Measurements from ENCODE around the gene RPH3AL. TPM values are rescaled to one million over a fixed set of nuclear protein-coding genes. Genes with fewer than 3 reads are reported as not detected.
A peak's percentile ranks its signal among the peaks of the same experiment; 100 is the strongest.
"Not testable (repeated sequence)": the region's sequence is repeated elsewhere in the genome, so short reads cannot be mapped to it uniquely, and the experiment has no call there.

RPH3AL gene
- total and polyA plus RNA-seq, 4 experiments from 2014 or later = 1.7 to 5.9 (median 4.0) TPM

- H3K4me1 ChIP-seq (ENCODE audit: insufficient read depth, low read length) = no peaks in the 10 kb centered on the region
- Mint-ChIP-seq H3K4me3 (no peak overlapping the region), H3K27ac (no peak overlapping the region), H3K27me3 (peaks cover 21 to 22% of the 10 kb centered on the region in 2 donors), H3K9me3 (no peaks in the 10 kb centered on the region), H3K36me3 (no peaks in the 10 kb centered on the region), H3K4me1 (no peaks in the 10 kb centered on the region)
- no peaks in the 10 kb centered on the region for H3K9me3 ChIP-seq (ENCODE audit: control insufficient read depth in 1 of 2, low read length in 2 of 2)
- intact Hi-C loops (cut with micrococcal nuclease) = no loop called here
- DNase-seq = no peak
- no peaks in the 10 kb centered on the region for H3K36me3 ChIP-seq (ENCODE audit: insufficient read depth, low read length)
- H3K27me3 ChIP-seq (ENCODE audit: insufficient read depth, low read length) = peaks cover 6% of the 10 kb centered on the region
- no peak overlapping the region for H3K4me3 ChIP-seq (ENCODE audit: low read length in 2 of 2)
- ChIA-PET CTCF (ENCODE audit: partially characterized antibody) (no interaction called here), POLR2A (ENCODE audit: partially characterized antibody) (no interaction called here)
- H3K27ac ChIP-seq (ENCODE audit: low read depth, low read length) = no peak overlapping the region
Observed at GRCh38 chr17:199806-200545, 152.6 kb downstream of the RPH3AL start.

- POLR2A ChIA-PET (ENCODE audit: partially characterized antibody) = no interaction called here
- no peak overlapping the region for H3K4me3 Mint-ChIP-seq
- H3K27ac Mint-ChIP-seq = no peak overlapping the region
- H3K36me3 Mint-ChIP-seq = no peaks in the 10 kb centered on the region
- intact Hi-C loops (cut with micrococcal nuclease) = no loop called here
- CTCF ChIA-PET (ENCODE audit: partially characterized antibody) = no interaction called here
- Histone ChIP-seq H3K27ac (ENCODE audit: low read depth, low read length) (no peak overlapping the region), H3K36me3 (ENCODE audit: insufficient read depth, low read length) (no peaks in the 10 kb centered on the region), H3K27me3 (ENCODE audit: insufficient read depth, low read length) (peaks cover 6% of the 10 kb centered on the region), H3K9me3 (ENCODE audit: control insufficient read depth in 1 of 2, low read length in 2 of 2) (no peaks in the 10 kb centered on the region), H3K4me3 (ENCODE audit: low read length in 2 of 2) (no peak overlapping the region), H3K4me1 (ENCODE audit: insufficient read depth, low read length) (no peaks in the 10 kb centered on the region)
- H3K9me3 Mint-ChIP-seq = no peaks in the 10 kb centered on the region
- no peak for DNase-seq
- H3K27me3 Mint-ChIP-seq = peaks cover 21 to 22% of the 10 kb centered on the region in 2 donors
- no peaks in the 10 kb centered on the region for H3K4me1 Mint-ChIP-seq
Observed at GRCh38 chr17:199191-199604, 153.4 kb downstream of the RPH3AL start.

- DNase-seq; POLR2A ChIA-PET (ENCODE audit: partially characterized antibody): not testable (repeated sequence)
Observed at GRCh38 chr17:198225-198624, 154.4 kb downstream of the RPH3AL start.

GRCh38 chr17:197352-197751 lies 155.3 kb downstream of the RPH3AL start:
- no peak for DNase-seq
- Histone ChIP-seq H3K9me3 (ENCODE audit: control insufficient read depth in 1 of 2, low read length in 2 of 2) (no peaks in the 10 kb centered on the region), H3K4me1 (ENCODE audit: insufficient read depth, low read length) (no peaks in the 10 kb centered on the region), H3K36me3 (ENCODE audit: insufficient read depth, low read length) (no peaks in the 10 kb centered on the region), H3K4me3 (ENCODE audit: low read length in 2 of 2) (no peak overlapping the region), H3K27me3 (ENCODE audit: insufficient read depth, low read length) (peaks cover 6% of the 10 kb centered on the region), H3K27ac (ENCODE audit: low read depth, low read length) (no peak overlapping the region)
- ChIA-PET CTCF (ENCODE audit: partially characterized antibody) (no interaction called here), POLR2A (ENCODE audit: partially characterized antibody) (no interaction called here)
- H3K27ac Mint-ChIP-seq = no peak overlapping the region
- H3K27me3 Mint-ChIP-seq = peaks cover 21 to 22% of the 10 kb centered on the region in 2 donors
- intact Hi-C loops (cut with micrococcal nuclease) = no loop called here
- H3K4me1 Mint-ChIP-seq = no peaks in the 10 kb centered on the region
- H3K9me3 Mint-ChIP-seq = no peaks in the 10 kb centered on the region
- H3K36me3 Mint-ChIP-seq = no peaks in the 10 kb centered on the region
- H3K4me3 Mint-ChIP-seq = no peak overlapping the region

More at GRCh38 chr17:198225-198624, 154.4 kb downstream of the RPH3AL start:
- CTCF ChIA-PET (ENCODE audit: partially characterized antibody); H3K36me3 ChIP-seq (ENCODE audit: insufficient read depth, low read length); H3K9me3 Mint-ChIP-seq; intact Hi-C loops (cut with micrococcal nuclease); H3K4me1 ChIP-seq (ENCODE audit: insufficient read depth, low read length); H3K36me3 Mint-ChIP-seq; H3K4me3 Mint-ChIP-seq; H3K27ac ChIP-seq (ENCODE audit: low read depth, low read length); H3K4me1 Mint-ChIP-seq; H3K27me3 ChIP-seq (ENCODE audit: insufficient read depth, low read length); H3K4me3 ChIP-seq (ENCODE audit: low read length in 2 of 2); H3K27ac Mint-ChIP-seq; H3K9me3 ChIP-seq (ENCODE audit: control insufficient read depth in 1 of 2, low read length in 2 of 2): not testable (repeated sequence)
- peaks cover 21 to 22% of the 10 kb centered on the region in 2 donors for H3K27me3 Mint-ChIP-seq

- no peak overlapping the region for H3K4me3 ChIP-seq (ENCODE audit: low read length in 2 of 2)
- no peaks in the 10 kb centered on the region for H3K9me3 ChIP-seq (ENCODE audit: control insufficient read depth in 1 of 2, low read length in 2 of 2)
- Mint-ChIP-seq H3K27ac (no peak overlapping the region), H3K4me1 (no peaks in the 10 kb centered on the region), H3K4me3 (no peak overlapping the region), H3K9me3 (no peaks in the 10 kb centered on the region), H3K36me3 (no peaks in the 10 kb centered on the region), H3K27me3 (peaks cover 14 to 21% of the 10 kb centered on the region in 2 donors)
- POLR2A ChIA-PET (ENCODE audit: partially characterized antibody) = no interaction called here
- H3K27me3 ChIP-seq (ENCODE audit: insufficient read depth, low read length) = peaks cover 6% of the 10 kb centered on the region
- no peaks in the 10 kb centered on the region for H3K4me1 ChIP-seq (ENCODE audit: insufficient read depth, low read length)
- no peaks in the 10 kb centered on the region for H3K36me3 ChIP-seq (ENCODE audit: insufficient read depth, low read length)
- CTCF ChIA-PET (ENCODE audit: partially characterized antibody) = no interaction called here
- no peak overlapping the region for H3K27ac ChIP-seq (ENCODE audit: low read depth, low read length)
- no peak for DNase-seq
- intact Hi-C loops (cut with micrococcal nuclease) = no loop called here
Observed at GRCh38 chr17:194828-195602, 157.6 kb downstream of the RPH3AL start.

- no peaks in the 10 kb centered on the region for H3K4me1 Mint-ChIP-seq
- no peaks in the 10 kb centered on the region for H3K9me3 ChIP-seq (ENCODE audit: control insufficient read depth in 1 of 2, low read length in 2 of 2)
- no peak for DNase-seq
- H3K36me3 ChIP-seq (ENCODE audit: insufficient read depth, low read length) = no peaks in the 10 kb centered on the region
- H3K9me3 Mint-ChIP-seq = no peaks in the 10 kb centered on the region
- ChIA-PET POLR2A (ENCODE audit: partially characterized antibody) (no interaction called here), CTCF (ENCODE audit: partially characterized antibody) (no interaction called here)
- H3K4me1 ChIP-seq (ENCODE audit: insufficient read depth, low read length) = no peaks in the 10 kb centered on the region
- no peak overlapping the region for H3K27ac ChIP-seq (ENCODE audit: low read depth, low read length)
- H3K4me3 Mint-ChIP-seq = peak overlapping the region in 1 of 8 donors; percentile 36
- H3K27me3 Mint-ChIP-seq = peaks cover 8 to 19% of the 10 kb centered on the region in 2 donors
- no peak overlapping the region for H3K4me3 ChIP-seq (ENCODE audit: low read length in 2 of 2)
- intact Hi-C loops (cut with micrococcal nuclease) = no loop called here
- peak overlapping the region in 1 of 7 donors; percentile 85 for H3K27ac Mint-ChIP-seq
- H3K36me3 Mint-ChIP-seq = no peaks in the 10 kb centered on the region
- H3K27me3 ChIP-seq (ENCODE audit: insufficient read depth, low read length) = peaks cover 6% of the 10 kb centered on the region
Observed at GRCh38 chr17:193841-194806, 158.5 kb downstream of the RPH3AL start.

GRCh38 chr17:193426-193810 lies 159.2 kb downstream of the RPH3AL start:
- Histone ChIP-seq H3K9me3 (ENCODE audit: control insufficient read depth in 1 of 2, low read length in 2 of 2) (no peaks in the 10 kb centered on the region), H3K4me3 (ENCODE audit: low read length in 2 of 2) (no peak overlapping the region), H3K27ac (ENCODE audit: low read depth, low read length) (no peak overlapping the region), H3K36me3 (ENCODE audit: insufficient read depth, low read length) (no peaks in the 10 kb centered on the region), H3K27me3 (ENCODE audit: insufficient read depth, low read length) (peaks cover 6% of the 10 kb centered on the region), H3K4me1 (ENCODE audit: insufficient read depth, low read length) (no peaks in the 10 kb centered on the region)
- intact Hi-C loops (cut with micrococcal nuclease) = no loop called here
- no peak for DNase-seq
- Mint-ChIP-seq H3K27ac (peak overlapping the region in 1 of 7 donors; percentile 85), H3K4me3 (peak overlapping the region in 1 of 8 donors; percentile 36), H3K4me1 (no peaks in the 10 kb centered on the region), H3K36me3 (no peaks in the 10 kb centered on the region), H3K27me3 (peaks cover 7 to 16% of the 10 kb centered on the region in 2 donors), H3K9me3 (no peaks in the 10 kb centered on the region)
- ChIA-PET CTCF (ENCODE audit: partially characterized antibody) (no interaction called here), POLR2A (ENCODE audit: partially characterized antibody) (no interaction called here)

Data from CD4-positive, alpha-beta memory T cell (primary cell).